Muscle of leg (tissue), 11 donors: Measurements from ENCODE around the gene MAGEL2. TPM values are rescaled to one million over a fixed set of nuclear protein-coding genes. Genes with fewer than 3 reads are reported as not detected.
A peak's percentile ranks its signal among the peaks of the same experiment; 100 is the strongest.
"Not testable (repeated sequence)": the region's sequence is repeated elsewhere in the genome, so short reads cannot be mapped to it uniquely, and the experiment has no call there.

Experiments
- DNase-seq: peaks from one replicate; pipeline ENCODE4 v3.0.0; 2013
- H3K27ac ChIP-seq: one replicate; pipeline ENCODE4 v1.5.1; 2013; ENCODE audit warnings: mild to moderate bottlenecking, low read length, control low read depth
- H3K27me3 ChIP-seq: one replicate; pipeline ENCODE4 v1.6.1; 2013; ENCODE audit warnings: low read length; ENCODE audit not compliant: control insufficient read depth, insufficient read depth
- H3K36me3 ChIP-seq: one replicate; pipeline ENCODE4 v1.6.1; 2013; ENCODE audit warnings: low read length; ENCODE audit not compliant: control insufficient read depth, insufficient read depth
- H3K4me1 ChIP-seq: one replicate; pipeline ENCODE4 v1.6.1; 2013; ENCODE audit warnings: low read length; ENCODE audit not compliant: control insufficient read depth, insufficient read depth
- H3K4me3 ChIP-seq: one replicate; pipeline ENCODE4 v1.5.1; 2013; ENCODE audit warnings: low read length, control low read depth
- H3K9me3 ChIP-seq: replicated peaks from 2 replicates; pipeline ENCODE4 v1.6.1; 2013; ENCODE audit warnings: low read depth, low read length; ENCODE audit not compliant: control insufficient read depth
- WGBS: methylation state at CpG from one replicate; pipeline ENCODE4 v1.1.5; 2013; ENCODE audit warnings: missing lambda C conversion rate; ENCODE audit not compliant: insufficient coverage; 5-methylcytosine and 5-hydroxymethylcytosine counted together
- polyA plus RNA-seq, 8 donors: library from polyadenylated mRNA; unstranded; fragments of 120-200 nt; gene quantifications; one replicate each; pipeline versions ENCODE4 v1.2.1 to v1.2.3, GENCODE V29; 2013; ENCODE audit warnings: inconsistent platforms in 1 of 8, low replicate concordance in 1 of 8; ENCODE audit not compliant: insufficient read length in 8 of 8, insufficient read depth in 1 of 8
- total RNA-seq: library from RNA; stranded (reverse); fragments of 120-200 nt; gene quantifications from one replicate; pipeline ENCODE4 v1.2.4, GENCODE V29; 2013

Gene MAGEL2
- total and polyA plus RNA-seq, 9 donors: 9.2 to 27.9 (median 21.1) TPM

DNA sequence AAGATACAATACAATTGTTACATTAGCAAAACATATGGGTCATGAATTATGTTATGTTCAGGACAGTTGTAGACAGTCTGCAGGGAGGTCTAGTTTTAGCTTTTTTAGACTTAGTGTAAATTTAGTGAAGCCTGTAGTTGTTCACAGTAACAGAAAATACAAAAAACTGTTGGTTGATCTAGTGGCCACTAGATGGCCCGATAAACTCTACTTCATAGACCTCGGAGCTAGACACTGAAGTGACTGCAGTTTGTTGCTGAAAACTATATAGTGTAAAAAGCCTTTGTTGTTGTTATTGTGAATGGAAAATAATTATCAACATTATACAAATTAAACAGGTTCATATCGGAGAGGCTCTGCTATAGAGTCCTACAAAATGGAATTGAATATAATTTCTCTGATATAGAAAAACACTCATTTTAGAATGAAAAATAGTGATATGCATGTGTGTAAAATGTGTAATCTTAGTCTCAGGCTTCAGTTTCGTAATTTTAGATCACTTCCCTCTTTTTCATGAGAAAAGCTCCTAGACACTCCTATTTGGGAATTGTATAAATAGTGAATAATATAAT is 18.3 kb downstream of the MAGEL2 start:
- DNase-seq: peak; percentile 11

DNA sequence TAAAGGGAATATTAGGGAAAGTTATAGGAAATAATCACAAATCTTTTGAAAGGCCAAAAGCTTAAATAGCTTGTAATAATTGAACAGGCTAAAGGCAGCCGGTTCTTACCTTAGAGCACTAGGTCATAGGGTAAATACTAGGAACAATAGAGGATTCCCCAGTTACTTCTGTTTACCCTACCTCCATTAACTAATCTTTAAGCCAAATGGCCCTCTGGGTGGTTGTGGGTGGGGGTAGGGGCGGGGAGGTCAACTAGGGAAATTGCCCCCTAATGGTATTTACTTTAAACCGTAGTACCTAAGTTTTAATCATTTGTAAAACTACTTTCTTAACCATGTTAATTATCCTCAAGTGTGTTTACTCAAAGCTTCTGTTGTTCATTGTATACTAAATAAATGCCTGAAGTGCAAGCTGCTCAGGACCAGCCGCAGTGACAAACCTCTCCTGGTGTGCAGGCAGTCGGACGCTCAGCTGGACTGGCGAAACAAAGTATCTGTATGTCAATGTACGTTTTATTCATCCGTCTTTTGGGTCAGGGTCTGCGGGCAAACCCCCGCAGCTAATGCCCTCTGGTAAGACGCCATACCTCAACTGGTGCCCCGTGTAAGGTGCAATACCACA is 18.9 kb downstream of the MAGEL2 start:
- H3K27ac ChIP-seq: no peak overlapping the region
- H3K4me3 ChIP-seq: no peak overlapping the region
- no peaks in the 10 kb centered on the region for H3K9me3 ChIP-seq
- no peak for DNase-seq
- no peaks in the 10 kb centered on the region for H3K36me3 ChIP-seq
- no peaks in the 10 kb centered on the region for H3K27me3 ChIP-seq
- 30% methylated on average over 2 of the region's 13 CpGs for WGBS
- H3K4me1 ChIP-seq: no peaks in the 10 kb centered on the region

More for the DNA sequence above, 18.3 kb downstream of the MAGEL2 start:
- H3K27me3 ChIP-seq: no peaks in the 10 kb centered on the region
- no peaks in the 10 kb centered on the region for H3K9me3 ChIP-seq
- no peaks in the 10 kb centered on the region for H3K4me1 ChIP-seq
- no peak overlapping the region for H3K4me3 ChIP-seq
- no CpG with 5 or more reads among the region's 4 CpGs for WGBS
- H3K36me3 ChIP-seq: no peaks in the 10 kb centered on the region
- no peak overlapping the region for H3K27ac ChIP-seq

DNA sequence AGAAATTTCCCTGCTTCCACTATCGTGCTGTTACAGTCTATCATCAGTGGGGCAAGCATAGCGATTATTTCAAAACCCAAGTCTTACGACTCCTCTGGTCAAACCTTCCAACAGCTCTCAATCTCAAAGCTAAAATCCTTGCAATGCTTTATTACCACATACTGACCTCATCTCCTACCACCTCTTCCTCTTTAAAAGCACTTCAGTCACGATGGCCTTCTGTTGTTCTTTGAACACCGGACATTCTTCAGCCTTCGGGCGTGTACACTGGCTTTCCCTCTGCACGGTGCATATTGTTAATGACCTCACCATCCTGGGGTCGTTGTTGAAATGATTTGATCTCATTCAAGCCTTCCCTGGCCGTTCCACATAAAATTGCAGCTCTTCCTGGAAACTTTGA is 31.1 kb downstream of the MAGEL2 start:
- no peak overlapping the region for H3K4me3 ChIP-seq
- 56% methylated on average over 9 of the region's 10 CpGs for WGBS
- no peaks in the 10 kb centered on the region for H3K36me3 ChIP-seq
- no peaks in the 10 kb centered on the region for H3K27me3 ChIP-seq
- no peaks in the 10 kb centered on the region for H3K4me1 ChIP-seq
- peaks cover 2% of the 10 kb centered on the region for H3K9me3 ChIP-seq
- no peak for DNase-seq
- H3K27ac ChIP-seq: no peak overlapping the region

DNA sequence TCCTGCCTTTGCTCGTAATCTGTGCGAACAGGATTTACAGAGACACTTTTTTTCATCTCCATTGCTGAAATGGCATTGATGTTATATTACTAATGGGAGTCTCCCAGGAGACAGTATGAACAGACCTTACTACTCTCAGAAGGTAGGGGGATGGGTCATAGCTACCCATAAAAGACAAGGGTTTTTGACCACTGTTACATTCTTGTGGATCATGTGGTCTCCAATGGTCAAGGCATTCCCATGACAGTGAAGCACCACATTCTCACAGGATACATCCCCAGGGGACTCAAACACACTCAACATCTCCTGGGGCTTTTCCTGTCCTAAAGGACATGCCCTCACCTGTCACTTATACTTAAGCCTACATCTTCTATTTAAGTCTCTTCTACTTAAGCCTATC is 41.4 kb downstream of the MAGEL2 start:
- H3K4me3 ChIP-seq: no peak overlapping the region
- H3K36me3 ChIP-seq: no peaks in the 10 kb centered on the region
- DNase-seq: no peak
- H3K9me3 ChIP-seq: peaks cover 4% of the 10 kb centered on the region
- no peak overlapping the region for H3K27ac ChIP-seq
- H3K27me3 ChIP-seq: no peaks in the 10 kb centered on the region
- no peaks in the 10 kb centered on the region for H3K4me1 ChIP-seq
- WGBS: no CpG with 5 or more reads among the region's 2 CpGs

DNA sequence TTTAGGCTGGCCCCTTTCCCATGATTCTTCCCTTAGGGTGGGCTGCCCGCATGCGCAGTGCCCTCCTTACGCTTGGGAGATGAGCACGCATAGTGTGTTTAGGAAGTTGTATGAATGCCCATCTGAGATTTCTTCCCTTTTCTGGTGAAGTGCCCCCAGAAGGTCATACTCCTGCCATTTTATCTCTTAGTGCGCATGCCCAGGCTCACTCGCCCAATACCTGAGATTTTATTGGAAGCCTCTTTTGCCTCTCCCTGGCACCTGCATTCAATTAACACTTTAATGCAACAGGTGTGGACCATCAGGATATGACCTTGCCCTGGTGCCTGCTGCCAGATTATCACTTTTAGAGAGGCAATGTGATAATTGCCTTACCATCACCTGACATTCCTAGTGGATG is 45.5 kb downstream of the MAGEL2 start:
- no peak for DNase-seq
- no peaks in the 10 kb centered on the region for H3K36me3 ChIP-seq
- 95% methylated on average over 2 of the region's 6 CpGs for WGBS
- no peak overlapping the region for H3K27ac ChIP-seq
- no peaks in the 10 kb centered on the region for H3K27me3 ChIP-seq
- H3K9me3 ChIP-seq: peaks cover 2% of the 10 kb centered on the region
- no peaks in the 10 kb centered on the region for H3K4me1 ChIP-seq
- no peak overlapping the region for H3K4me3 ChIP-seq

DNA sequence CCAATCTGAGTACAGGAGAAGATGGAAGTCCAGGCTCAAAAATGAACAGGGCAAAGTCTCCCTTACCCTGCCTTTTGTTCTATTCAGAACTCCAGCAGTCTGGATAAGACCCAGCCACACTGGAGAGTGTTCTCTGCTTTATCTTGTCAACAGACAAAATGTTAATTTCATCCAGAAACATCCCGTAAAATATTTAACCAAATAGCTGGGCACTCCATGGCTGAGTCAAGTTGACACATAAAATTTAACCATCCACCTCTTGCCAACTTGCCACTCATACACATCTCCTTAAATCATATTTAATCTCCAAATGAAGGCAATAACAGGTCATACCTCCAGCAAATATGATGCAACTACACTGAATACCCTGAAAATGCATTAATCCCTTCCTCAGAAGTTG is 48.6 kb downstream of the MAGEL2 start:
- 64% methylated on average over 1 of the region's 1 CpG for WGBS
- no peaks in the 10 kb centered on the region for H3K27me3 ChIP-seq
- no peak for DNase-seq
- H3K36me3 ChIP-seq: no peaks in the 10 kb centered on the region
- peaks cover 2% of the 10 kb centered on the region for H3K9me3 ChIP-seq
- H3K4me3 ChIP-seq: no peak overlapping the region
- H3K4me1 ChIP-seq: no peaks in the 10 kb centered on the region
- H3K27ac ChIP-seq: no peak overlapping the region

DNA sequence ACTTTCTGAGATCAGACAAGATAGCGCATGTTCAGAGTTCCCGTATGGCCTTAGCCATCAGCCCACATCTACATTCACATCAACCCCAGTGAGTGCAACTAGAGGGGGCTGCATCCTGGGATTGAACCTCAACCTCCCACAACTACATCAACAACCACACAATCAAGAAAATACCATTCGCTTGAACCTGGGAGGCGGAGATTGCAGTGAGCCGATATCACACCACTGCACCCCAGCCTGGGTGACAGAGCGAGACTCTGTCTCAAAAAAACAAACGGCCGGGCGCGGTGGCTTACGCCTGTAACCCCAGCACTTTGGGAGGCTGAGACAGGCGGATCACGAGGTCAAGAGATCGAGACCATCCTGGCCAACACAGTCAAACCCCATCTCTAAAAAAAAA is 50.4 kb downstream of the MAGEL2 start:
- H3K4me3 ChIP-seq, DNase-seq, H3K27ac ChIP-seq, H3K4me1 ChIP-seq, H3K36me3 ChIP-seq, H3K27me3 ChIP-seq, H3K9me3 ChIP-seq: not testable (repeated sequence)
- WGBS: 87% methylated on average over 9 of the region's 14 CpGs

DNA sequence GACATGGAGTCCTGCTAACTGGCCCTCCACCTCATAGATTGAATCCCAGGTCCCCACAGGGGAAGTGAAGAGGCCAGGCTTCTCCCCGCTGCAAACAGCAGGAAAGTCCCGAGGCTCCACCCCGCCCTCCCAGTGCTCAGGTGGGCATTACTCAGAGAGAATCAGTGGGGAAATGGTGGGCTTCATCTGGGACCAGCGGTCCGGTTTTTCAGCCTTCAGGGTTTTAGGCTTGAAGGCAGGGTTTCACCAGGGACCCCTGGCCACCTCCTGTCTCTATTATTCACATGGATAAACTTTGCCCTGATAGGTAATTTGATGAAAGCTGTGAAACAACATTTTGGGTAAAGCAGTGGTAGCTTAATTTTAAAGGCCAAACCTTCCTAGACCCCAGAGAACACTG is 50.9 kb downstream of the MAGEL2 start:
- Histone ChIP-seq H3K9me3 (no peaks in the 10 kb centered on the region), H3K36me3 (no peaks in the 10 kb centered on the region), H3K4me1 (no peaks in the 10 kb centered on the region), H3K27ac (no peak overlapping the region), H3K27me3 (no peaks in the 10 kb centered on the region), H3K4me3 (no peak overlapping the region)
- 40% methylated on average over 1 of the region's 5 CpGs for WGBS
- DNase-seq: no peak

DNA sequence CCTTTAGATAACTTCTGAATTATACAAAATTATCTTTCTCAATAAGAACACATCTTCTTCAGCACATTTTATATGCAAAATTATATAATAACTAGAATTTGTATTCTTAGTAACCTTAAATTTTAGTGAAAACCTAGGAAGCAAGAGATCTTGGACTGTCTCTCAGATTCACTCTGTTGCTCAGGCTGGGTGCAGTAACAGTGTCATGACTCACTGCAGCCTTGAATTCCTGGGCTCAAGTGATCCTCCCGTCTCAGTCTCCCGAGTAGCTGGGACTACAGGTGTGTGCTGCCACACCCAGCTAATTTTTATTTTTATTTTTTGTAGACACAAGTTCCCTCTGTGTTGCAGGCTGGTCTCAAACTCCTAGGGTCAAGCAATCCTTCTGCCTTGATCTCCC is 52.3 kb downstream of the MAGEL2 start:
- WGBS: 80% methylated on average over 1 of the region's 2 CpGs
- H3K4me1 ChIP-seq: no peaks in the 10 kb centered on the region
- no peak for DNase-seq
- H3K36me3 ChIP-seq: no peaks in the 10 kb centered on the region
- H3K4me3 ChIP-seq: no peak overlapping the region
- H3K27ac ChIP-seq: no peak overlapping the region
- H3K27me3 ChIP-seq: no peaks in the 10 kb centered on the region
- H3K9me3 ChIP-seq: no peaks in the 10 kb centered on the region

DNA sequence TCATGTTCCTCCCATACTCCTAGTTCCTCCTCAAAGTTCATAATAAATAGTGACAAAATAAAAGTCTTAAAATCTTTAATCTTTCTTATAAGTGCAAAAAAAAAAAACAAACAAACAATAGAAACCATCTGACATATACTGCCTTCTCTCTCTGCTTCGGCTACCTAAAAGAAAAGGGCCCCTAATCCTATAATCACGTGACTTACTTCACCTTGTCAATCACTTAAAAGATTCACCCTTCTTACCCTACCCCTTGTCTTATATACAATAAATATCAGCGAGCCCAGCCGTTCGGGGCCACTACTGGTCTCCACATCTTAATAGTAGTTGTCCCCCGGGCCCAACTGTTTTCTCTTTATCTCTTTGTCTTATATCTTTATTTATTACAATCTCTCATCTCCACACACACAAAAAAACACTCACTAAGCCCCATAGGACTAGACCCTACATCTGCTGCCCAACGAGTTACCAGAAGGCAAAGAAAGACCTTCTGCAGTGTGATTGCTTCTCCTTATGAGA is 53.4 kb downstream of the MAGEL2 start:
- no peaks in the 10 kb centered on the region for H3K27me3 ChIP-seq
- no peak for DNase-seq
- WGBS: 82% methylated on average over 3 of the region's 7 CpGs
- H3K9me3 ChIP-seq: no peaks in the 10 kb centered on the region
- H3K4me3 ChIP-seq: no peak overlapping the region
- no peak overlapping the region for H3K27ac ChIP-seq
- no peaks in the 10 kb centered on the region for H3K36me3 ChIP-seq
- no peaks in the 10 kb centered on the region for H3K4me1 ChIP-seq
